Stimulated activated CD8-positive, alpha-beta memory T cell treated with anti-CD3 and anti-CD28 coated beads, Interleukin-7, amount 100 ng/mL, for 4 hours (primary cell): ENCODE data around the gene HTR4.
"Not testable (repeated sequence)": the region's sequence is repeated elsewhere in the genome, so short reads cannot be mapped to it uniquely, and the experiment has no call there.

Source experiments
- DNase-seq, 2 donors: peaks; one replicate each; pipeline ENCODE4 v3.0.0-alpha.2; 2020; ENCODE audit warnings: low read depth in 2 of 2

Gene HTR4, protein sequence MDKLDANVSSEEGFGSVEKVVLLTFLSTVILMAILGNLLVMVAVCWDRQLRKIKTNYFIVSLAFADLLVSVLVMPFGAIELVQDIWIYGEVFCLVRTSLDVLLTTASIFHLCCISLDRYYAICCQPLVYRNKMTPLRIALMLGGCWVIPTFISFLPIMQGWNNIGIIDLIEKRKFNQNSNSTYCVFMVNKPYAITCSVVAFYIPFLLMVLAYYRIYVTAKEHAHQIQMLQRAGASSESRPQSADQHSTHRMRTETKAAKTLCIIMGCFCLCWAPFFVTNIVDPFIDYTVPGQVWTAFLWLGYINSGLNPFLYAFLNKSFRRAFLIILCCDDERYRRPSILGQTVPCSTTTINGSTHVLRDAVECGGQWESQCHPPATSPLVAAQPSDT

DNA sequence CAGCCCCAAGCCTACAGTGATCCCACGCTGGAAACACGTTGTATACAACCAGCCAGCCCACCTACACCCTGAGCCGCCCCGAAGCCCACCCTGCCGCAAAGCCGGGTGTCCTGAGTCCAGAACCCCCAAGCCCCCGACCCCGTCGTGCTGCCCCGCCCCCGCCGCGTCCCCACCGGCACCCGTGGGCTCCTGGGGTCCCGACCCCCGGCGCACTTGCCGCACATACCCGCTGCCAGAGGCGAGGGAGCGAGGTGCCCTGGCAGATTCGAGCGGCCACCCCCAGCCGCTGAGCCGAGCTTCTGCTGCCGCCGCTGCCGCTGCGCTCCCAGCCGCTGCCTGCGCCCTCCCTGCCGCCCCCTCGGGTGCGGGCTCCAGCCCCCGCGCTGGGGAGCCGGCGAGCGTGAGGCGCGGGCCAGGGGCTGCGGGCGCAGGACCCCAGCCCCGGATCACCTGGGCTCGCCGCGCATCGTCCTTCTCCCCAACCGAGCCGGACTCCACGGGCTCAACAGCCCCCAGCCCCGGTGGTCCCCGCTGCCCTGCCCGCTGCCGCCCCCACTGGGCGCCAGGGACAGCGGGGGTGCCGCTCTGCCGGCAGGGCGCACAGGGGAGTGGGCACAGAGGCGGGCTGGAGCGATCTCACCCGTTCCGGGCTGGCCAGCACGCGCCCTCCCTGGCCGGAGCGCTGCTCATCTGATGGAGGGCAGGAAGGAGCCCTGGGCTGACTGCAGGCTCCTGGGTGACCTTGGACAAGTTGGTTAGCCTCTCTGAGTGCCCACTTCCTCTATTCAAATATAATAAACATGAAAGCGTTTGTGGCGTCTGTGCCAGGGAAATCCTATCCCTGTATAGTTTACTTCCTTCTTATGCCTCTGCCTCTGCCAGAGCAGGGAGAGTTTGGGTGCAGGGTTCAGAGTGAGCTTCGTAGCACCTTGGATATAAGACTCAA lies at the start of gene HTR4:
HTR4 (minus strand) TSS at position 692 of the 946 bp plus-strand sequence. CDS start 17,513 bp downstream, outside the sequence.
- DNase-seq: no peak

DNA sequence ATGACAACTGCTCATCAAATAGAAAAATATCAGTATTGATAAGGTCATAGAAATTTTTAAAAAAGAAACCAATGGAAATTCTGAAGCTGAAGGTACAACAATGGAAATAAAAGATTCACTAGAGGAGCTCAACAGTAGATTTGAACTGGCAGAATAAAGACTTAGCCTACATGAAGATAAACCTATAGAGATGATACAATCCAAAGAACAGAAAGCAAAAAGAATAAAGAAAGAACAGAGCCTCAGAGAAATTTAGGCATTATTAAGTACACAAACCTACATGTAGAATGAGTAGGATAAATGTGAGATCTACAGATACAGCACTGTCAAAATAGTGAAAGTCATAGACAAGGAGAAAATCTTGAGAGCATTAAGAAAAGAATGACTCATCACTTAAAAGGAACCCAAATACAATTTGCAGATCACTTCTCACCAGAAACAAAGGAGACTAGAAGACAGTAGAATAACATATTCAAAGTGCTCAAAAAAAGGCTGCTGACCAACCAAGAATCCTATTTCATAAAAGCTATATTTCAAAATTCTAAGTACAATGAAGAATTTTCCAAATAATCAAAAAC lies 47.8 kb upstream of the HTR4 start:
- no peak for DNase-seq

DNA sequence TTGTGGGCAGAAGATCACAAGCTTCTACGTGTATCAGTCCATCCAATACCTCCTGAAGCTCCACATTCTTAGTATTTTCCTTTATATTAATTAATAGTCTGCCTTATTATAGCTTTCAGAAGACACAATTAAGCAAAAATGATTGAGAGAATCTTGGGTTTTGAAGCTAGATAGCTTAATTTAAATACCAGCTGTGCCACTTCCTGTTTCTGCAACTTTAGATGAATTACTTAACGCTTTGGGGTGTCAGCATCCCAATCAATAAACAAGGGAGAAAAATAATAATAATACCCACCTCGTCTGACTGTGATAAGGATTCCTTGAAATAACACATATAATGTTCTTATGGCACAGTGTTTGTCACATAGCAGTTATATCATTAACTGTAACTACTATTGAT lies 44.7 kb upstream of the HTR4 start:
- no peak for DNase-seq

DNA sequence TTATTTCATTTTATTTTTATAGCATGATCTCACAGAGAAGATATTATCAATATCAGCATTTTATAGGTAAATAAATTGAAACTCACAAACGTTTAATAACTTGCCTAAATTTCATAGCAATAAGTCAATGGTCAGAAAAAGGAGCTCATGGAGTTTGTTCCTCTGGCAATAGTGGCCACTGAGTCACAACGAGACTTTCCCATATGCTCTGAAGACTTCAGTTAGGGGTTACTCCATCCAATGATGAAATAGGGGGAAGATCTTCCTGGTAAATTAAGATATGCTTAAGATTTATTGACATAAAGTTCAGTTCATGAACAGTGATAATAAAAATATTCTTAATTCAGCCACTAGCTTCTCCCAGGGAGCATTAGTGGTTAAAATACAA lies 43.5 kb upstream of the HTR4 start:
- no peak for DNase-seq

DNA sequence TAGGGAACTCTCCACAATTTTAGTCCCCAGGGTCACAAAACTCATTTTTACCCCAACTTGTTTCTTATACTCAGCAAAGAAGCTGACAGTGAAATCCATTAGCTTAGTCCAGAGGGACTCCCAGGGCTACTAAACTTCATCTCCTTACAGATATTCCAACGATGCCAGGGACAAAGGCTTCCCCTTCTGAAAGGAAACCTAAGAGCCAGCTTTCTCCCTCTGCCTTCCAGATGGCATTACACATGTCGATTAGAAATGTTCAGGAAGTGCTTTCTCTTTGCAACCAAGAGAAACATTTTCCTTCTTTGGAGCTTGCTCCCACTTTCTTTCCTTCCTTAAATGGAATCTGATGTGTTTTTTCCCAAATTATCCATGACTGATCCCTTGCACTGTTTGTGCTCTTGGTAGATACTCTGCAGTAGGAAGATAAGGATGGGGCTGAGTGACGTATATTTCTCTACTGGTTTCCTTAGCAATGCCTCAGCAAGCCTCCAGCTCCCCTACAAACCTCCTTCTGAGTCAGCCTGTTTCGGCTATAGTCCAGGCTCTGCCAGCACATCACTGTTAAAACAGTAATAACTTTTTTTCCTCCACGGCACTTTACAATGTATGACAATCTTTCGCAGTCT lies 43.0 kb upstream of the HTR4 start:
- DNase-seq: no peak

DNA sequence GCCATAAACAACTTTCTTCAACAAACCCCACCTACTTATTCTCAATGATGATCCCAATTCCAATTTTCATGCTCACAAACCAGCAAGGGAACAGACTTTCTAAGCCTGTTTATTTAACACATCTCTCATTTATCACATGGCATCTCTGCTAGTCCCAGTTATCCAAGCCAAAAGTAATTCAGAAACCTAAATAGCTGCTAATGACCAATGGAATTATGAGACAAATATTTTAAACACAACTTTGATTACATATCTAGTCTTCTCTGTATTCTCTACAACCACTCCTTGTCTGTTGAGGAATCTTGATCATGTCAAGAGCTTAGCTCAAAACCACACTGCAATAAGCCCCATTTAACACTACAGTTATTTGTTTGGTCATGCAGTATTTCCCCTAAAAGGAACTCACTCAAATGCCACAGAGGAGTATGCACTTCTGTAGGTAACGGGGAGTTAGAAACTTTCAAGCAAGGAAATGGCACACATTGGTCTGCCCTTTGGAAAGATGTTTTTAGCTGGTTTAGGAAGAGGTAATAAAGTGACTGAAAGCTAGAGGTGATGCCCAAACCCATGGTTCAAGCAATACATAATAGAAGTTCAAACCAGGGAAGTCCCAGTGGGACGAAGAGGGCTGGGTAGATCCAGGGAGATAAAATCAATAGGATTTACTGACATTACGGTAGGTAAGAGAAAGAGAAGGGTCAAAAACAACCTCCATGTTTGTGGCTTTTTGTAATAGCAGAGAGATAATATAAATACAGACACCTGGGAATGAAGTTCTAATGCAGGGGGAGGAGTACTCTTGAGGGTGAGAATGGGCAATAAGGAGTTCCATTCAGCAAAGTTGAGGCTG lies 42.1 kb upstream of the HTR4 start:
- no peak for DNase-seq

DNA sequence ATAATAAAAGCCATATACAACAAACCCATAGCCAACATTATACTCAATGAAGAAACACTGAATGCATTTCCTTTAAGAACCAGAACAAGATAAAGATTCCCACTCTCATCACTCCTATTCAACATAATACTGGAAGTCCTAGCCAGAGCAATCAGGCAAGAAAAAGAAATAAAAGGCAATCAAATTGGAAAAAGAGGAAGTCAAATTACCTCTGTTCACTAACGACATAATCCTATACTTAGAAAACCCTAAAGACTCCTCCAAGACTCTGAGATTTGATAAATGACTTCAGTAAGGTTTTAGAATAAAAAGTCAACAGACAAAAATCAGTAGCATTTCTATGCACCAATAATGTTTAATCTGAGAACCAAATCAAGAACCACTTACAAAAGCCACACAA lies 36.6 kb upstream of the HTR4 start:
- DNase-seq: no peak

DNA sequence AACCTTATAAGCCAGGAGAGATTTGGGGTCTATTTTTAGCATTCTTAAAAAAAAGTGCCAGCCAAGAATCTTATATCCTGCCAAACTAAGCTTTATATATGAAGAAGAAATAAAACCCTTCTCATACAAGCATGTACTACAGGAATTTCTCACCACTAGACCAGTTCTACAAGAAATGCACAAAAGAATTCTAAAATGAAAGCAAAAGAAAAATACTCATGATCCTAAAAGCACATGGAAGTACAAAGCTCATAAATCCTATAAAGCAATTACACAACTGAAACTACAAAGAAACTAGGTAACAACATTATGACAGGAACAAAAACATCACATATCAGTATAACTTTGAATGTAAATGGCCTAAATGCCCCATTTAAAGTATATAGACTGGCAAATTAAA lies 34.5 kb upstream of the HTR4 start:
- no peak for DNase-seq

DNA sequence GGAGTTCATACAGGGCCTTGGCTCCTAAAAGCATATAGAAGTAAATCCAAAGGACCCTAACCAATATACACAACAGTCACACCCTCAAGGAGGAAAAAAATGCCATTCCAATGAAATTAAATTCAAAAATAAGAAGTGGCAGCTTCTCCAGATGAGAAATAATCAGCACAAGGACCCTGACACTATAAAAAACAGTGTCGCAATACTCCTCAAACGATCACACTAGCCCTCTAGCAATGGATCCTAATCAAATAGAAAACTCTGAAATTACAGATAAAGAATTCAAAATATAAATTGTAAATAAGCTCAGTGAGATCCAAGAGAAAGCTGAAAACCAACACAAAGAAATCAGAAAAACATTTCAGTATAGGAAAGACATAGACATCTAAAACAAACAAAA lies 33.5 kb upstream of the HTR4 start:
- no peak for DNase-seq

DNA sequence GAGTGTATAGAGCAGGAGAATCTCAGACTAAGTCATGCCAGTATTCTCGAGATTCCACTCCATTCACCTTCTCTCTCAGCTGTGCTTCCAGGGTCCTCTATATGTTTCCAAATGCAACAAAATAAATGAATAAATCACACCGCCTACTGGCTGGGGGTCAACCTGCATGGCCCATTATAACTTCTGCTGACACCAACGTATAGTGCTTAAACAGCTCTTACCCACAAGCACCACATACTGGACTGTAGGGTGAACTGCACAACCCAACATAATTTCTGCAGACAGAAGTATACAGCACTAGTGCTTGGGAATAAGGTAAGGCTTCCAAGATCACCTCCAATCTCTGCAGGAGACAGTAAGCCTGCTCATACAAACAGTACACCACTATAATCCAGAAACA lies 33.1 kb upstream of the HTR4 start:
- DNase-seq: no peak

DNA sequence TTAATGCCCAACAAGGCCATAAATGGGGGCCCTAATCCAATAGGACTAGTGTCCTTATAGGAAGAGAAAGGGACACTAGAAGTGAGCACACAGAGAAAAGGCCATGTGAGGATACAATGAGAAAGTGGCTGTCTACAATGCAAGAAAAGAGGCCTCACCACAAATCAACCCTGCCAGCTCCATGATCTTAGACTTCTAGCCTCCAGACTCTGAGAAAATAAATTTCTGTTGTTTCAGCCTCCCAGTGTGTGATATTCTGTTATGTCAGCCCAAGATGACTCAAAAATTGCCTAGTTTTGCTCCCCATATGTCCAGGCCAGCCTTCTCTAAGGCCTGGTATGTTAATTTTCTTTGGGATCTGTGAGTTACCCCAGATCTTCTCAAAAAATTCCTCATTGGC lies 32.3 kb upstream of the HTR4 start:
- DNase-seq: no peak

DNA sequence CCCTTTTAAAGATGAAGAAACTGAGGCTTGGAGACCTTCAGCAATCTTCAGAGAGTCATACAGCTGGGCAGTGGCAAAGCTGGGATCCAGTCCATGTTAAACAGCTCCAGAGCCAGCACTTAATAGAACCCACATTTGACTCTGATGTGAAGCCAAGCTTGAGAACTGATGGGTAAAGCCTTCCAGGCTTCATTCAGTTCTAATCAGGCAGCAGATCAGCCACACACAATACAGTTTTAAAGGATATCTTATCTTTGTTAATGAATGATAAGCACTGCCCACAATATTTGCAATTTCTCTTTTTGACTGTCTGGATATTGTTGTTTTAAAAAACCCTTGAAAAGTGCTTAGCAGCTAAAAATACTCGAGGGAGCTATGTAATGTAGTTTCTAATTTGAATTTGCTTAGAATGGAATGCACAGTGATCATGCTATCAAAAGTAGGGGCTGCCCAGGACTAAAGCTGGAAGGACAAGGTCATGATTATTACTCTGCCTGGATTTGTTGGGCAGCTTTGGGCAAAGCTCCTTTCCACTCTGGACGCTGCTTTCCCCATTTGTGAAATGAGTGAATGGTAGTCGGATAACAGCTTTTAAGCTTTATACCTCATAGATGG lies 31.3 kb upstream of the HTR4 start:
- no peak for DNase-seq

DNA sequence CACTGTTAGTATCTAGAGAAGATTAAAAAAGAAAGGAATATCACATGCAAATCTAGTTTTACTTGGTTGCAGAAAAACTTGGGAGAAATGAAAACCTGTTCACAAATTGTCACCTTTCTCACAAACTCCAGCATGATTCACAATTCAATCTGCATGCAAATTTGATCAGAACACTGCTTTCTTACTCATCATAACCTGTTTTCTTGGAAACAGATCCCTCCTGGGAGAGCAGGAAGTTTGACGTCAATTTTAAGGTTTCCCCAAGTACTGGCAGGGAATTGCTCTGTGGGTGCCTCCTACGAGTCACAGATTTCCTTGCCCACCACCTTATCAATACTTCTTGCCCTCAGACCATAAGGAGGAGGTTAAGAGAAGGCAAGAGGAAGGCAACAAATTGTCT lies 30.2 kb upstream of the HTR4 start:
- no peak for DNase-seq

DNA sequence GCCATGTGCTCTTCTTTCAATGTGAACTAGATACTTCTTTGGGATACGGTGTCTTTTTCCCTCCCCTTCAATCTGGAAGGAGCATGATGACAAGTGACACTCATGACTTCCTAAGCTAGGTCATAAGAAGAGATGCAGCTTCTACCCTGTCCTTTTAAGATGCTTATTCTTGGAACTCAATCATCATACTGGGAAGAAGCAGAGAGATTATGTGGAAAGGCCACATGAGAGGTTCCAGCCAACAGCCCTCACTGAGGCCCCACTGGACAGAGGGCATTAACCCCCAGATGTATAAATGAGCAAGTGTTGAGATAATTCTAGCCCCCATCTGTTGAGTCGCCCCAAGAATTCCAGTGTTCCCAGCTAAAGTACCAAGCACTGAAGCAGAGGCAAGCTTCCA lies 29.3 kb upstream of the HTR4 start:
- no peak for DNase-seq

DNA sequence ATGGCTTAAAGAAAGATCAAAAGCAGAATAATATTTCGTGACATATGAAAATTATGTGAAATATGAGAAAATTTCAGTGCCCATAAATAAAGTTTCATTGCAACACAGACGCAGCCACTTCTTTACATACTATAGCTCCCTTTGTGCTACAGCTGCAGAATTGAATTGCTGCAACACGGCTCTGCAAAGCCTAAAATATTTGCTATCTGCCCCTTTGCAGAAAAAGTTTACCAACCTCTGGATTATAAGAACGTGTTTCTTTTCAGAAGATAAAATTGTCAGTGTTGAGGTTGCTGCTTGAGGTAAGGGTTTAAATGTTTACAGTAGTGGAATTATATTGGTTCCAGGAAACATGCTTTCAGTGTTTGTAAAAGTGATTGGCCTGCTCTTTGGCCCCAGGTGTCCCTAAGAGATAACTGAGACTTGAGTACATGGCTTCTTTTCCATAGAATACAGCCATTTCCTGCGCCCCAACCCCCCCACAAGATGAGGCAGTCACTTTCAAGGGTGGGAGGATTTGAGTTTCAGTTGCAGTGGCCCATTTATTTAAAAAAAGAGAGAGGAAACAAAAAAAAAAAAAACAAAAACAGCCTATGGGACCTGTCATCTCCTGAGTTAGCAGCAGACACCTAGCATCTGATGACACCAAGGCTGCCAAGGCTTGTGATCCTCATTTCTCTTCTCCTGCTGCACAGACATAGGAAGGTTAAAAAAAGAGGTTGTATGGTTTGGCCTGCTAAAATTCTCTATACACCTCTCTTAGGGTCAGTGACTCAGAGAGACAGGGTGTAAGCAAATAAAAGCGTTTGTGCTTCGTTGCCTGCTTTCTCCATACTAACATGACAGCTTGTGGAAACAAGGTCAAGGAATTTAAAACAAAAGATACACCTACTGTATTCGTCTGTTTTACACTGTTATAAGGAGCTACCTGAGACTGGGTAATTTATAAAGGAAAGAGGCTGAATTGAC lies 28.0 kb upstream of the HTR4 start:
- DNase-seq: no peak

DNA sequence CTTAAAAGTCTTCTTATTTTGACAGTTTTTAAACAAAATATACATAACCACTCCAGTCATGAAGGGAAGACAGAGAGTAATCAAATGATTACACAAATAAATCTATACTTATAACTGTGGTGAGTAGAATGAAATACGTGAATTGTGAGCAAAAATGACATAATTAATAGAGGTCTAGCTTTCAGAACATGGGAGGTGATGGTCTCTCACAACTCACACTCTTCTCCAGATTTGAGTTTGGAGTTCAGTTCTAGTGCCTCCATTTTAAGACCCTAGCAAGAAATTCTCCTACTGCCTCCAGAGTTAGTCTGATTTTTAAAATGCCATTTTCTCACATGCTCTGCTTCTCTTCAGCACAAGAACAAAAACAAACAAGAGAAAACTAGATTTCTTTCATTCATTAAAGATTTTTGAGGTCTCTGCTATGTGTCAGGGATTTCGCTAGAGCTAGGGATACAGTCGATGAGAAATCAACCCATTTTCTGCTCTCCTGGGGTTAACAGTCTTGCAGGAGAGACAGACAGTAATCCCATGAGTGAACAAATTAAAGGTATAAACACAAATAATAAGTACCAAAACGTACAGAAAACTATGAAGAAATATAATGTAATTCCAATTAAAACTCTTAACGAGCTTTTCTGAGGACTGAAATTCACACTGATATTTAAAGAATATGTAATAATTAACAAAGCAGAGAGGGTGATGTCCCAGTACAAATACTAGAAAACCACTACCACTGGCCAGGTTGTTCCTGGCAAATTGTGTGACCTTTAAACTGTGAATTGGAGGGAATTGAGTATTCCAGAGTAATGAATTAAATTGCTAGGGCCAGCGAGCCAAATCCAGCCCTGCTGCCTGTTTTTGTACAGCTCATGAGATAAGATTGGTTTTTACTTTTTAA lies 27.1 kb upstream of the HTR4 start:
- no peak for DNase-seq

DNA sequence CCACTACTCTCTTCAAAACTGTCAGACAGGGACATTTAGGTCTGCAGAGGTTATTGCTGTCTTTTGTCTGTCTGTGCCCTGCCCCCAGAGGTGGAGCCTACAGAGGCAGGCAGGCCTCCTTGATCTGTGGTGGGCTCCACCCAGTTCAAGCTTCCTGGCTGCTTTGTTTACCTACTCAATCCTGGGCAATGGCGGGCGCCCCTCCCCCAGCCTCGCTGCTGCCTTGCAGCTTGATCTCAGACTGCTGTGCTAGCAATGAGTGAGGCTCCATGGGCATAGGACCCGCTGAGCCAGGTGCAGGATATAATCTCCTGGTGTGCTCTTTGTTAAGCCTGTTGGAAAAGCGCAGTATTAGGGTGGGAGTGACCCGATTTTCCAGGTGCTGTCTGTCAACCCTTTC lies 19.4 kb upstream of the HTR4 start:
- DNase-seq: not testable (repeated sequence)

DNA sequence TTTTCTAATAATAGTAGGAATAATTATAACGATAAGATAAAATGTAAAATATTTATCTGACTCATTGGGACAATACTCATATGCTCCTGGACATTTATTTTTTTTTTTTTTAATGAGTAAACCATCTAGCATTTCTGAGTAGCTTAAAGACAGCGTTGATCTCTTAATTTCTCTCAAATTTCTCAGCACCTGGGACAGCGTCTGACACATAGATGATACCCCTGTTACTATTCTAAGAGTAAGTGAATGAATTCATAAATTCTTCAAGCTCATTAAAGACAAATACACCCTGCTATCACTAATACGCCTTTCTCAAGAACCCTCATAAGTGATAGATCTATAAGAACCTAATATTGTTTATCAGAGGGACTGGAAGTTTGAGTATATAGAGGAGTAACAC lies 12.0 kb upstream of the HTR4 start:
- no peak for DNase-seq

DNA sequence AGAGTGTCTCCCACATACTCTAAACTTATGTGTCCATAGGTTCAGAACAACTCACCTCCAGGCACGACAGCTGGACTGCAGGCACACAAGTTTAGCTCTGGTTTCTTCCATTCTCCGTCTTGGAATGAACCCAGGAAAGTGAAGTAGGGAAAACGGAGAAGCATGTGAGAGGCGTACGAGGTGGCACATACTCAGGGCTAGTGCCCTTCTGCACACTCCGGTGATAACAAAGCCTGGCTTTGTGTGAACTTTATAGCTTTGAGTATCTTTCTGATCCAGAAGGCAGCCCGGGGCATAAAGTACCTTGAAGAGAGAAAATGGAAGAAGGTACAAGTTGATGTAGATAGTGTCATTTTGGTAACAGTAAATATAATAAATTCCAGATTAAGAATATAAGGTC lies 11.1 kb upstream of the HTR4 start:
- DNase-seq: no peak
